MM.1S (cell line): Measurements from ENCODE around the gene NCR2.
A peak's percentile ranks its signal among the peaks of the same experiment; 100 is the strongest.

Experiments
- DNase-seq: peaks from one replicate; pipeline ENCODE4 v3.0.0-alpha.2; 2015
- H2AFZ ChIP-seq: fragments of 300-600 bp; sonication (generic); 2 replicates; pipeline ENCODE4 v1.6.0; 2016; ENCODE audit warnings: antibody characterized with exemption, low read length
- H3F3A ChIP-seq: fragments of 300-600 bp; sonication (generic); 2 replicates; pipeline ENCODE4 v1.6.1; 2016; ENCODE audit warnings: mild to moderate bottlenecking, antibody characterized with exemption, low read length, moderate library complexity, mixed read lengths; ENCODE audit not compliant: insufficient read depth
- H3K27ac ChIP-seq: fragments of 300-600 bp; sonication (generic); 2 replicates; pipeline ENCODE4 v1.5.1; 2016; ENCODE audit warnings: mild to moderate bottlenecking, low read length
- H3K27me3 ChIP-seq: fragments of 300-600 bp; sonication (generic); replicated peaks from 2 replicates; pipeline ENCODE4 v1.6.0; 2016; ENCODE audit warnings: low read length; ENCODE audit not compliant: insufficient read depth
- H3K36me3 ChIP-seq: fragments of 300-600 bp; sonication (generic); replicated peaks from 2 replicates; pipeline ENCODE4 v1.6.1; 2016; ENCODE audit warnings: mild to moderate bottlenecking, low read length, mixed read lengths; ENCODE audit not compliant: insufficient read depth
- H3K4me1 ChIP-seq: fragments of 300-600 bp; sonication (generic); 2 replicates; pipeline ENCODE4 v1.6.1; 2016; ENCODE audit warnings: low read length, mixed read lengths
- H3K4me2 ChIP-seq: fragments of 300-600 bp; sonication (generic); 2 replicates; pipeline ENCODE4 v1.6.0; 2016; ENCODE audit warnings: low read depth, low read length
- H3K4me3 ChIP-seq: fragments of 300-600 bp; sonication (generic); 2 replicates; pipeline ENCODE4 v1.5.1; 2016; ENCODE audit warnings: low read length, mixed read lengths
- H3K79me2 ChIP-seq: fragments of 300-600 bp; sonication (generic); 2 replicates; pipeline ENCODE4 v1.6.1; 2016; ENCODE audit warnings: mixed run types, low read length, mixed read lengths
- H3K9ac ChIP-seq: fragments of 300-600 bp; sonication (generic); 2 replicates; pipeline ENCODE4 v1.6.1; 2016; ENCODE audit warnings: low read length, mixed read lengths
- H3K9me2 ChIP-seq: fragments of 300-600 bp; sonication (generic); replicated peaks from 2 replicates; pipeline ENCODE4 v1.6.1; 2016; ENCODE audit warnings: mild to moderate bottlenecking, low read length, mixed read lengths; ENCODE audit not compliant: insufficient read depth
- H3K9me3 ChIP-seq: fragments of 300-600 bp; sonication (generic); replicated peaks from 2 replicates; pipeline ENCODE4 v1.6.1; 2016; ENCODE audit warnings: mild to moderate bottlenecking, low read length, mixed read lengths; ENCODE audit not compliant: insufficient read depth
- H4K20me1 ChIP-seq: fragments of 300-600 bp; sonication (generic); 2 replicates; pipeline ENCODE4 v1.6.1; 2016; ENCODE audit warnings: mild to moderate bottlenecking, low read length, moderate library complexity, mixed read lengths; ENCODE audit not compliant: insufficient read depth
- CTCF ChIP-seq: fragments of 300-600 bp; sonication (generic); IDR thresholded peaks from 2 replicates; pipeline ENCODE4 v1.5.1; 2016; ENCODE audit warnings: antibody characterized with exemption, low read length, mixed read lengths
- EZH2 ChIP-seq: fragments of 300-600 bp; sonication (generic); optimal IDR thresholded peaks from 2 replicates; pipeline ENCODE3; 2017; ENCODE audit warnings: low read depth, mild to moderate bottlenecking, antibody characterized with exemption, low read length, mixed read lengths
- EZH2phosphoT487 ChIP-seq: fragments of 300-600 bp; sonication (generic); IDR thresholded peaks from 2 replicates; pipeline ENCODE4 v1.6.1; 2018; ENCODE audit warnings: antibody characterized with exemption, low read length

Gene NCR2

GRCh38 chr6:41334482-41335040, 847 bp upstream of the NCR2 start:
- no peaks in the 10 kb centered on the region for H3K36me3 ChIP-seq
- no peak for DNase-seq
- H2AFZ ChIP-seq = no peak overlapping the region; the same call in 1 of the 2 replicates
- no peak overlapping the region for H3K4me3 ChIP-seq
- H3K4me2 ChIP-seq = no peak overlapping the region
- no peak overlapping the region for H3K27ac ChIP-seq
- no peaks in the 10 kb centered on the region for H3K27me3 ChIP-seq
- H3K79me2 ChIP-seq = no peaks in the 10 kb centered on the region
- H3K9me2 ChIP-seq = no peaks in the 10 kb centered on the region
- no peak overlapping the region for H3K9ac ChIP-seq
- H3F3A ChIP-seq = no peaks in the 10 kb centered on the region
- H3K9me3 ChIP-seq = no peaks in the 10 kb centered on the region
- no peaks in the 10 kb centered on the region for H4K20me1 ChIP-seq
- H3K4me1 ChIP-seq = no peaks in the 10 kb centered on the region
- TF ChIP-seq CTCF (0 out of 2 replicates have a peak, but pooled peaks have one; percentile 7), EZH2phosphoT487 (no peak)

GRCh38 chr6:41335943-41336342, 535 bp downstream of the NCR2 start:
- no peak overlapping the region for H3K27ac ChIP-seq
- no peak overlapping the region for H3K4me2 ChIP-seq
- TF ChIP-seq EZH2 = no peak
- no peak for TF ChIP-seq CTCF
- no peak for TF ChIP-seq EZH2phosphoT487
- no peaks in the 10 kb centered on the region for H3F3A ChIP-seq
- no peak for DNase-seq
- no peaks in the 10 kb centered on the region for H3K4me1 ChIP-seq
- no peaks in the 10 kb centered on the region for H4K20me1 ChIP-seq
- H3K27me3 ChIP-seq = no peaks in the 10 kb centered on the region
- H3K36me3 ChIP-seq = no peaks in the 10 kb centered on the region
- no peaks in the 10 kb centered on the region for H3K9me2 ChIP-seq
- no peak overlapping the region for H3K9ac ChIP-seq
- no peak overlapping the region for H2AFZ ChIP-seq
- no peaks in the 10 kb centered on the region for H3K79me2 ChIP-seq
- H3K4me3 ChIP-seq = no peak overlapping the region
- no peaks in the 10 kb centered on the region for H3K9me3 ChIP-seq

- Histone ChIP-seq H3K27ac (no peak overlapping the region), H3K9me3 (no peaks in the 10 kb centered on the region), H3K79me2 (no peaks in the 10 kb centered on the region), H3F3A (no peaks in the 10 kb centered on the region), H4K20me1 (no peaks in the 10 kb centered on the region), H2AFZ (no peak overlapping the region), H3K9me2 (no peaks in the 10 kb centered on the region), H3K4me3 (no peak overlapping the region), H3K9ac (no peak overlapping the region), H3K27me3 (no peaks in the 10 kb centered on the region), H3K36me3 (no peaks in the 10 kb centered on the region), H3K4me1 (no peaks in the 10 kb centered on the region), H3K4me2 (no peak overlapping the region)
- DNase-seq = no peak
- TF ChIP-seq CTCF = no peak
These were observed 1.4 kb downstream of the NCR2 start for GRCh38 chr6:41336824-41337223.
